Caco-2 (cell line): ENCODE results near the gene ASB15. TPM values are rescaled to one million over a fixed set of nuclear protein-coding genes. Genes with fewer than 3 reads are reported as not detected.

Experiments
- BruUV-seq: library from RNA; stranded (reverse); fragments of 400-500 nt; replicated peaks from 2 replicates; lab custom pipeline; 2021; lab: Mats Ljungman, UMichigan
- CTCF ChIA-PET: fragments of 300-600 bp; sonication (Branson Sonifier 250); formaldehyde crosslinking; loops from one replicate; lab custom pipeline; 2022; ENCODE audit warnings: antibody characterized with exemption; lab: Charles Lee
- POLR2A ChIA-PET: fragments of 300-600 bp; sonication (Branson Sonifier 250); formaldehyde crosslinking; loops from one replicate; lab custom pipeline; 2022; ENCODE audit warnings: antibody characterized with exemption; lab: Charles Lee
- DNase-seq, 2 experiments: peaks; one replicate each; pipeline versions ENCODE4 v3.0.0 to v3.0.0-alpha.2; 2020 to 2022
- H3K27me3 ChIP-seq: replicated peaks from 2 replicates; pipeline ENCODE4 v1.6.0; 2011; ENCODE audit warnings: low read length; ENCODE audit not compliant: control insufficient read depth, insufficient read depth
- H3K36me3 ChIP-seq: 2 replicates; pipeline ENCODE4 v1.5.1; 2011; ENCODE audit warnings: low read length; ENCODE audit not compliant: control insufficient read depth, insufficient read depth
- H3K4me1 ChIP-seq: fragments of 250-450 bp; sonication (Bioruptor Pico); 2 replicates; pipeline ENCODE4 v1.5.1; 2020; ENCODE audit warnings: mild to moderate bottlenecking
- H3K4me3 ChIP-seq: 2 replicates; pipeline ENCODE4 v1.5.1; 2011; ENCODE audit warnings: low read depth, mild to moderate bottlenecking, control low read depth, low read length
- H3K9me3 ChIP-seq: fragments of 250-450 bp; sonication (Bioruptor Pico); 2 replicates; pipeline ENCODE4 v1.5.1; 2020; ENCODE audit warnings: mild to moderate bottlenecking, moderate library complexity
- H3K27ac Mint-ChIP-seq: one replicate; pipeline ENCODE4 v1.8.0; 2022; ENCODE audit warnings: mixed read lengths; ENCODE audit not compliant: unreplicated experiment
- H3K27me3 Mint-ChIP-seq: one replicate; pipeline ENCODE4 v1.8.0; 2022; ENCODE audit warnings: mixed read lengths; ENCODE audit not compliant: insufficient read depth, unreplicated experiment
- H3K36me3 Mint-ChIP-seq: one replicate; pipeline ENCODE4 v1.8.0; 2022; ENCODE audit warnings: mild to moderate bottlenecking, mixed read lengths; ENCODE audit not compliant: insufficient read depth, unreplicated experiment
- H3K4me1 Mint-ChIP-seq: one replicate; pipeline ENCODE4 v1.8.0; 2022; ENCODE audit warnings: low read depth, mixed read lengths; ENCODE audit not compliant: unreplicated experiment
- H3K4me3 Mint-ChIP-seq: one replicate; pipeline ENCODE4 v1.8.0; 2022; ENCODE audit warnings: mild to moderate bottlenecking, moderate library complexity, mixed read lengths; ENCODE audit not compliant: unreplicated experiment
- H3K9me3 Mint-ChIP-seq: one replicate; pipeline ENCODE4 v1.8.0; 2022; ENCODE audit warnings: mixed read lengths; ENCODE audit not compliant: unreplicated experiment
- CTCF ChIP-seq, 2 experiments: fragments of 200-600 bp in 1 of 2; IDR thresholded peaks; 1 replicate in 1 of 2; 2 replicates in 1 of 2; pipeline versions ENCODE4 v1.5.1 to v1.8.0; 2011 to 2022; ENCODE audit warnings: antibody characterized with exemption in 1 of 2, control low read depth in 1 of 2, inconsistent platforms in 1 of 2, low read depth in 1 of 2, low read length in 1 of 2, mild to moderate bottlenecking in 1 of 2, moderate library complexity in 1 of 2; ENCODE audit not compliant: insufficient read depth in 1 of 2, severe bottlenecking in 1 of 2, unreplicated experiment in 1 of 2
- intact Hi-C: fragments of 100-400 bp; cut with micrococcal nuclease; formaldehyde crosslinking; loops from one replicate; pipeline ENCODE4 v1.10.0; 2022; ENCODE audit not compliant: unreplicated experiment
- total RNA-seq: library from RNA; stranded (reverse); gene quantifications from 2 replicates; pipeline ENCODE4 v1.2.3, GENCODE V29; 2022

The ASB15 gene
- total RNA-seq, 1 experiment from 2014 or later: not detected

GRCh38 chr7:123681561-123681960, 79.9 kb downstream of the ASB15 start:
- H3K4me3 Mint-ChIP-seq: no peak overlapping the region

GRCh38 chr7:123682690-123683089, 81.1 kb downstream of the ASB15 start:
- H3K27me3 Mint-ChIP-seq: no peaks in the 10 kb centered on the region
- peak; percentile 47 to 61 for TF ChIP-seq CTCF (IDR thresholded peaks at IDR 0.05; ENCODE audit: insufficient read depth in 1 of 2, low read depth in 1 of 2, low read length in 1 of 2, severe bottlenecking in 1 of 2, unreplicated experiment in 1 of 2)
- peaks cover 2% of the 10 kb centered on the region for H3K36me3 ChIP-seq
- no TSS peak for BruUV-seq
- H3K4me1 ChIP-seq: peaks cover 19% of the 10 kb centered on the region
- no peak overlapping the region for H3K27ac Mint-ChIP-seq
- intact Hi-C loops: loop anchor here (1.0 to 5.0 kb wide), 8 partner anchors 19 to 235 kb away; partner anchors contain the start of gene WASL
- no peaks in the 10 kb centered on the region for H3K9me3 Mint-ChIP-seq
- ChIA-PET CTCF (interaction anchor here (0.6 to 1.0 kb wide), 10 partner anchors 16 to 194 kb away, joined by 3 to 13 read pairs (median 4); partner anchors contain the start of gene WASL), POLR2A (interaction anchor here (1.0 kb wide), 1 partner anchor 66 kb away, joined by 3 read pairs; the partner anchor contains the start of gene WASL)
- DNase-seq: peak in 1 of 2 experiments; percentile 54
- H3K27me3 ChIP-seq: no peaks in the 10 kb centered on the region
- H3K36me3 Mint-ChIP-seq: peaks cover 30% of the 10 kb centered on the region
- H3K4me1 Mint-ChIP-seq: no peaks in the 10 kb centered on the region
- H3K4me3 Mint-ChIP-seq: no peak overlapping the region
- no peaks in the 10 kb centered on the region for H3K9me3 ChIP-seq
- no peak overlapping the region for H3K4me3 ChIP-seq

More at GRCh38 chr7:123681561-123681960, 79.9 kb downstream of the ASB15 start:
- ChIA-PET CTCF (no interaction called here), POLR2A (no interaction called here)
- Histone ChIP-seq H3K4me3 (no peak overlapping the region), H3K9me3 (no peaks in the 10 kb centered on the region), H3K36me3 (peaks cover 2% of the 10 kb centered on the region), H3K27me3 (no peaks in the 10 kb centered on the region), H3K4me1 (peaks cover 19% of the 10 kb centered on the region)
- H3K36me3 Mint-ChIP-seq: peaks cover 30% of the 10 kb centered on the region
- BruUV-seq: no TSS peak
- no peaks in the 10 kb centered on the region for H3K9me3 Mint-ChIP-seq
- no peak for TF ChIP-seq CTCF (IDR thresholded peaks at IDR 0.05; ENCODE audit: insufficient read depth in 1 of 2, low read depth in 1 of 2, low read length in 1 of 2, severe bottlenecking in 1 of 2, unreplicated experiment in 1 of 2)
- DNase-seq: no peak
- H3K27ac Mint-ChIP-seq: no peak overlapping the region
- H3K27me3 Mint-ChIP-seq: no peaks in the 10 kb centered on the region
- intact Hi-C loops: loop anchor here (5.0 kb wide), 1 partner anchor 236 kb away; no protein-coding TSS in a partner anchor
- H3K4me1 Mint-ChIP-seq: no peaks in the 10 kb centered on the region

- Histone ChIP-seq H3K36me3 (peaks cover 2% of the 10 kb centered on the region), H3K27me3 (no peaks in the 10 kb centered on the region), H3K4me3 (no peak overlapping the region), H3K9me3 (no peaks in the 10 kb centered on the region), H3K4me1 (peaks cover 7% of the 10 kb centered on the region)
- Mint-ChIP-seq H3K27ac (no peak overlapping the region), H3K4me1 (no peaks in the 10 kb centered on the region), H3K9me3 (no peaks in the 10 kb centered on the region), H3K4me3 (no peak overlapping the region), H3K36me3 (peaks cover 36% of the 10 kb centered on the region), H3K27me3 (no peaks in the 10 kb centered on the region)
- no peak for DNase-seq
- POLR2A ChIA-PET: no interaction called here
- BruUV-seq: no TSS peak
- intact Hi-C loops: no loop called here
- CTCF ChIA-PET: no interaction called here
- no peak for TF ChIP-seq CTCF (IDR thresholded peaks at IDR 0.05; ENCODE audit: insufficient read depth in 1 of 2, low read depth in 1 of 2, low read length in 1 of 2, severe bottlenecking in 1 of 2, unreplicated experiment in 1 of 2)
These were observed 85.5 kb downstream of the ASB15 start for GRCh38 chr7:123687161-123687560.
